ENCODE data around the gene CEBPE.
A peak's percentile ranks its signal among the peaks of the same experiment; 100 is the strongest.

The CEBPE gene

GRCh38 chr14:23102801-23103200 is 16.3 kb downstream of the CEBPE start:
- no peak for DNase-seq (ENCODE audit: low read depth)

GRCh38 chr14:23101986-23102625 is 16.9 kb downstream of the CEBPE start:
- DNase-seq (ENCODE audit: low read depth) = no peak

- no peak for DNase-seq (ENCODE audit: low read depth)
Measured at GRCh38 chr14:23101213-23101970, 17.7 kb downstream of the CEBPE start.

GRCh38 chr14:23099212-23099861 is 19.7 kb downstream of the CEBPE start:
- DNase-seq (ENCODE audit: low read depth) = no peak

- no peak for DNase-seq (ENCODE audit: low read depth)
Measured at GRCh38 chr14:23097786-23098185, 21.3 kb downstream of the CEBPE start.

- peak; percentile 100 for DNase-seq (ENCODE audit: low read depth)
Measured at GRCh38 chr14:23095196-23096108, 23.6 kb downstream of the CEBPE start, which contains the start of gene C14orf119. Gene C14orf119 (plus strand): TSS chr14:23095505. CDS start chr14:23097659, 2,154 bp downstream.

GRCh38 chr14:23094666-23095195 is 24.3 kb downstream of the CEBPE start, which contains the start of gene ACIN1:
Gene ACIN1 (minus strand): TSS chr14:23095136. CDS start chr14:23095112, 24 bp downstream.
- peak; percentile 91 for DNase-seq (ENCODE audit: low read depth)

- no peak for DNase-seq (ENCODE audit: low read depth)
Measured at GRCh38 chr14:23093991-23094665, 24.9 kb downstream of the CEBPE start.

- no peak for DNase-seq (ENCODE audit: low read depth)
Measured at GRCh38 chr14:23093526-23093925, 25.5 kb downstream of the CEBPE start.

- no peak for DNase-seq (ENCODE audit: low read depth)
Measured at GRCh38 chr14:23093104-23093503, 26.0 kb downstream of the CEBPE start.

GRCh38 chr14:23091294-23092225 is 27.5 kb downstream of the CEBPE start:
- DNase-seq (ENCODE audit: low read depth) = no peak

GRCh38 chr14:23090254-23090636 is 28.8 kb downstream of the CEBPE start:
- no peak for DNase-seq (ENCODE audit: low read depth)

- no peak for DNase-seq (ENCODE audit: low read depth)
Measured at GRCh38 chr14:23089498-23090253, 29.4 kb downstream of the CEBPE start.

- no peak for DNase-seq (ENCODE audit: low read depth)
Measured at GRCh38 chr14:23086565-23086964, 32.5 kb downstream of the CEBPE start.

GRCh38 chr14:23085458-23085857 is 33.6 kb downstream of the CEBPE start:
- no peak for DNase-seq (ENCODE audit: low read depth)

GRCh38 chr14:23080474-23080873 is 38.6 kb downstream of the CEBPE start:
- DNase-seq (ENCODE audit: low read depth) = no peak

- peak; percentile 55 for DNase-seq (ENCODE audit: low read depth)
Measured at GRCh38 chr14:23079716-23080115, 39.3 kb downstream of the CEBPE start.

GRCh38 chr14:23078692-23079116 is 40.4 kb downstream of the CEBPE start:
- peak; percentile 98 for DNase-seq (ENCODE audit: low read depth)

GRCh38 chr14:23077962-23078361 is 41.1 kb downstream of the CEBPE start:
- no peak for DNase-seq (ENCODE audit: low read depth)
